GM19099 (cell line): ENCODE measurements around the gene FAAH.

Experiments
- POLR2A ChIP-seq: IDR thresholded peaks from 3 replicates; pipeline ENCODE4 v1.6.1; 2011; ENCODE audit warnings: low read depth; ENCODE audit not compliant: insufficient read length; ENCODE audit errors: extremely low read depth

Gene FAAH

GRCh38 chr1:46449223-46450159, 55.4 kb downstream of the FAAH start:
- no peak for TF ChIP-seq POLR2A

GRCh38 chr1:46450160-46450517, 56.0 kb downstream of the FAAH start:
- no peak for TF ChIP-seq POLR2A

- TF ChIP-seq POLR2A = no peak
Observed at GRCh38 chr1:46451948-46452930, 58.1 kb downstream of the FAAH start.

GRCh38 chr1:46452931-46453325, 58.8 kb downstream of the FAAH start:
- TF ChIP-seq POLR2A = no peak

- no peak for TF ChIP-seq POLR2A
Observed at GRCh38 chr1:46453449-46453848, 59.3 kb downstream of the FAAH start.

GRCh38 chr1:46455951-46456350, 61.8 kb downstream of the FAAH start:
- no peak for TF ChIP-seq POLR2A

GRCh38 chr1:46456411-46456963, 62.4 kb downstream of the FAAH start:
- no peak for TF ChIP-seq POLR2A

GRCh38 chr1:46457178-46457577, 63.1 kb downstream of the FAAH start:
- no peak for TF ChIP-seq POLR2A

GRCh38 chr1:46458190-46458589, 64.1 kb downstream of the FAAH start:
- TF ChIP-seq POLR2A = no peak

- TF ChIP-seq POLR2A = no peak
Observed at GRCh38 chr1:46458846-46459245, 64.7 kb downstream of the FAAH start.

- TF ChIP-seq POLR2A = no peak
Observed at GRCh38 chr1:46459315-46459714, 65.2 kb downstream of the FAAH start.

GRCh38 chr1:46461017-46461808, 67.1 kb downstream of the FAAH start:
- no peak for TF ChIP-seq POLR2A

GRCh38 chr1:46461809-46462448, 67.8 kb downstream of the FAAH start:
- no peak for TF ChIP-seq POLR2A
